Liver (tissue), 9 donors: ENCODE data around the gene TACC2. TPM values are rescaled to one million over a fixed set of nuclear protein-coding genes. Genes with fewer than 3 reads are reported as not detected.
A peak's percentile ranks its signal among the peaks of the same experiment; 100 is the strongest.

Experiments
- DNase-seq: peaks from one replicate; pipeline ENCODE4 v3.0.0-alpha.2; 2017; ENCODE audit warnings: low spot score
- H3K27ac ChIP-seq, 2 donors: one replicate each; pipeline ENCODE4 v1.7.0; 2013; ENCODE audit warnings: inconsistent platforms in 2 of 2, low read length in 2 of 2, control low read depth in 1 of 2, low read depth in 1 of 2, mild to moderate bottlenecking in 1 of 2
- H3K27me3 ChIP-seq, 4 donors: one replicate each; pipeline versions ENCODE4 v1.6.1 to v1.7.0; 2013; ENCODE audit warnings: low read length in 3 of 4, inconsistent platforms in 1 of 4, mild to moderate bottlenecking in 1 of 4, moderate library complexity in 1 of 4; ENCODE audit not compliant: control insufficient read depth in 4 of 4, insufficient read depth in 4 of 4
- H3K36me3 ChIP-seq, 4 donors: one replicate each; pipeline versions ENCODE4 v1.6.1 to v1.7.0; 2013; ENCODE audit warnings: low read length in 3 of 4, mild to moderate bottlenecking in 3 of 4, low read depth in 1 of 4, moderate library complexity in 1 of 4; ENCODE audit not compliant: control insufficient read depth in 4 of 4, insufficient read depth in 3 of 4
- H3K4me1 ChIP-seq, 4 donors: one replicate each; pipeline versions ENCODE4 v1.6.1 to v1.7.0; 2013; ENCODE audit warnings: low read length in 3 of 4, mild to moderate bottlenecking in 3 of 4, moderate library complexity in 1 of 4; ENCODE audit not compliant: control insufficient read depth in 4 of 4, insufficient read depth in 4 of 4
- H3K4me3 ChIP-seq, 3 donors: one replicate each; pipeline versions ENCODE4 v1.6.1 to v1.7.0; 2013; ENCODE audit warnings: low read length in 3 of 3, control low read depth in 1 of 3, low read depth in 1 of 3, mild to moderate bottlenecking in 1 of 3
- H3K9ac ChIP-seq, 2 donors: one replicate each; pipeline ENCODE4 v1.7.0; 2013; ENCODE audit warnings: low read length in 2 of 2, mild to moderate bottlenecking in 2 of 2, moderate library complexity in 2 of 2, control low read depth in 1 of 2, low read depth in 1 of 2
- H3K9me3 ChIP-seq, 4 donors: one replicate each; pipeline versions ENCODE4 v1.6.1 to v1.7.0; 2013; ENCODE audit warnings: low read length in 3 of 4; ENCODE audit not compliant: control insufficient read depth in 4 of 4
- ATF3 ChIP-seq: IDR thresholded peaks from 2 replicates; pipeline ENCODE4 v1.6.1; 2016; ENCODE audit warnings: antibody characterized with exemption
- EGR1 ChIP-seq, 2 donors: IDR thresholded peaks; 2 replicates each; pipeline ENCODE4 v1.6.1; 2016 to 2018; ENCODE audit warnings: antibody characterized with exemption in 2 of 2, low read depth in 2 of 2
- FOXA1 ChIP-seq: IDR thresholded peaks from 2 replicates; pipeline ENCODE4 v1.6.1; 2016; ENCODE audit warnings: antibody characterized with exemption
- FOXA2 ChIP-seq: IDR thresholded peaks from 2 replicates; pipeline ENCODE4 v1.6.1; 2016; ENCODE audit warnings: antibody characterized with exemption
- GABPA ChIP-seq, 2 donors: IDR thresholded peaks in 1 of 2; conservative IDR thresholded peaks in 1 of 2; 2 replicates each; pipeline ENCODE4 v1.6.1; 2016; ENCODE audit warnings: antibody characterized with exemption in 2 of 2, mild to moderate bottlenecking in 1 of 2, moderate library complexity in 1 of 2
- JUND ChIP-seq, 2 donors: IDR thresholded peaks; 2 replicates each; pipeline ENCODE4 v1.6.1; 2016; ENCODE audit warnings: antibody characterized with exemption in 2 of 2
- RAD21 ChIP-seq, 2 donors: IDR thresholded peaks; 2 replicates each; pipeline ENCODE4 v1.6.1; 2016; ENCODE audit warnings: antibody characterized with exemption in 2 of 2, mild to moderate bottlenecking in 2 of 2
- RXRA ChIP-seq, 2 donors: IDR thresholded peaks; 2 replicates each; pipeline ENCODE4 v1.6.1; 2017 to 2018; ENCODE audit warnings: antibody characterized with exemption in 2 of 2, mild to moderate bottlenecking in 1 of 2
- SP1 ChIP-seq: IDR thresholded peaks from 2 replicates; pipeline ENCODE4 v1.6.1; 2018; ENCODE audit warnings: antibody characterized with exemption, mild to moderate bottlenecking
- TAF1 ChIP-seq: conservative IDR thresholded peaks from 2 replicates; pipeline ENCODE4 v1.6.1; 2016; ENCODE audit warnings: antibody characterized with exemption, mild to moderate bottlenecking
- YY1 ChIP-seq: IDR thresholded peaks from 2 replicates; pipeline ENCODE4 v1.6.1; 2016; ENCODE audit warnings: antibody characterized with exemption, mild to moderate bottlenecking
- WGBS: extraction: QIAGEN DNeasy Blood & Tissue Kit; methylation state at CpG from one replicate; pipeline ENCODE4 v1.1.7; 2013; 5-methylcytosine and 5-hydroxymethylcytosine counted together
- polyA plus RNA-seq, 2 donors: library from polyadenylated mRNA; stranded (reverse) in 1 of 2; unstranded in 1 of 2; fragments of 200-250 nt in 1 of 2; fragments of >200 nt in 1 of 2; fragmentation: Nextera tagmentation in 1 of 2; extraction: Ambion mirVana in 1 of 2; gene quantifications; one replicate each; pipeline versions ENCODE4 v1.2.1 to v1.2.3, GENCODE V29; 2013 to 2015
- total RNA-seq, 2 donors: library from RNA; depleted of rRNA; stranded (reverse); fragments of >200 nt; gene quantifications; one replicate each; pipeline ENCODE4 v1.2.3, GENCODE V29; 2014
- TF ChIP-seq, protein P1 (sequence below): IDR thresholded peaks from 2 replicates; pipeline ENCODE4 v1.6.1; 2016; ENCODE audit warnings: antibody characterized with exemption
- donor health status: healthy.
- donor health status: healthy.
- donor health status: healthy.
- donor health status: healthy.
- donor health status: healthy.

TACC2 gene
- total and polyA plus RNA-seq, 4 donors = 1.5 to 9.1 (median 7.8) TPM

- no peak overlapping the region for H3K4me3 ChIP-seq
- H3K27ac ChIP-seq = no peak overlapping the region
- 79% methylated on average over 7 of the region's 7 CpGs for WGBS
- no peaks in the 10 kb centered on the region for H3K4me1 ChIP-seq
- no peaks in the 10 kb centered on the region for H3K9me3 ChIP-seq
- H3K27me3 ChIP-seq = no peaks in the 10 kb centered on the region
- TF ChIP-seq, protein P1, sequence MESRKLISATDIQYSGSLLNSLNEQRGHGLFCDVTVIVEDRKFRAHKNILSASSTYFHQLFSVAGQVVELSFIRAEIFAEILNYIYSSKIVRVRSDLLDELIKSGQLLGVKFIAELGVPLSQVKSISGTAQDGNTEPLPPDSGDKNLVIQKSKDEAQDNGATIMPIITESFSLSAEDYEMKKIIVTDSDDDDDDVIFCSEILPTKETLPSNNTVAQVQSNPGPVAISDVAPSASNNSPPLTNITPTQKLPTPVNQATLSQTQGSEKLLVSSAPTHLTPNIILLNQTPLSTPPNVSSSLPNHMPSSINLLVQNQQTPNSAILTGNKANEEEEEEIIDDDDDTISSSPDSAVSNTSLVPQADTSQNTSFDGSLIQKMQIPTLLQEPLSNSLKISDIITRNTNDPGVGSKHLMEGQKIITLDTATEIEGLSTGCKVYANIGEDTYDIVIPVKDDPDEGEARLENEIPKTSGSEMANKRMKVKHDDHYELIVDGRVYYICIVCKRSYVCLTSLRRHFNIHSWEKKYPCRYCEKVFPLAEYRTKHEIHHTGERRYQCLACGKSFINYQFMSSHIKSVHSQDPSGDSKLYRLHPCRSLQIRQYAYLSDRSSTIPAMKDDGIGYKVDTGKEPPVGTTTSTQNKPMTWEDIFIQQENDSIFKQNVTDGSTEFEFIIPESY = no peak
- TF ChIP-seq FOXA2 (no peak), FOXA1 (no peak), YY1 (no peak), TAF1 (no peak), RXRA (IDR thresholded peaks at IDR 0.05) (no peak), RAD21 (IDR thresholded peaks at IDR 0.05) (no peak)
- no peak overlapping the region for H3K9ac ChIP-seq
- no peaks in the 10 kb centered on the region for H3K36me3 ChIP-seq
- no peak for DNase-seq
Measured at GRCh38 chr10:122124808-122125207, 135.8 kb downstream of the TACC2 start.

DNA sequence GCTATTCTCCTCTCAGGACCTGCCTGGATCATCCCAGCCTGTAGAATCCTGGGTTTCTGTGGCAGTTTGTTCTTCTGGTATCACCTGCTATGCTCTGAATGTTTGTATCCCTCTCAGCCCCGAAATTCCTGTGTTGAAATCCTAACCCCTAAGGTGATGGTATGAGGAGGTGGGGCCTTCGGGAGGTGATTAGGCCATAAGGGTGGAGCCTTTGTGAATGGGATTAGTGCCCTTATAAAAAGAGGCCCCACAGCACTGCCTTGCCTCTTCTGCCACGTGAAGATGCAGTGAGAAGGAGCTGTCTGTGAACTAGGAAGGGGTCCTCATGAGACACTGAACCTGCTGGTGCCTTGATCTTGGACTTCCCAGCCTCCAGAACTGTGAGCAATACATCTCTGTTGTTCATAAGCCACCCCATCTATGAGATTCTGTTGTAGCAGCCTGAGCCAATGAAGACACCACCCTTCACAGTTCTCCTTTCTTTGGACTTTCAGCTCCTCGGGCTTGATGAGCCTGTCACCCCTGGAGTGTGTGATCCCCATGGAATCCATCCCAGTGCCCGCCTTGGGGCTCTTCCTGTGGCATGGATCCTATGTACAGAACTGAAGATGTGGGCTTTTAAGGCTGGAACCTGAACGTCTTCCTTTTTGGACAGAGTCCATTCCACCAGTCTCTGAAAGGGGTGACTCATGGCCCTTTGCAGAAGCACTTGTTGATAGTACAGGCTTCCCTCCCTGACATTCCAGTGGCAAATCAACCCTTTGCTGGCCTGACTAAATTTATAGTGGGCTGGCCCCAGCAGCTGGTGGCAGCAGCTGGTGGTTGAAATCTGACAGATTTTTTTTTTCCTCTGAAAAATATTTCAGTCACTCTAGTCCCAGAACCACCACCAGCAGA, 138.0 kb downstream of the TACC2 start:
- WGBS = 75% methylated on average over 6 of the region's 6 CpGs
- H3K4me3 ChIP-seq = no peak overlapping the region
- no peaks in the 10 kb centered on the region for H3K4me1 ChIP-seq
- H3K36me3 ChIP-seq = no peaks in the 10 kb centered on the region
- DNase-seq = no peak
- no peak for TF ChIP-seq FOXA1
- peak; percentile 46 to 63 for TF ChIP-seq JUND (IDR thresholded peaks at IDR 0.05)
- no peaks in the 10 kb centered on the region for H3K9me3 ChIP-seq
- H3K9ac ChIP-seq = no peak overlapping the region
- no peaks in the 10 kb centered on the region for H3K27me3 ChIP-seq
- H3K27ac ChIP-seq = no peak overlapping the region

DNA sequence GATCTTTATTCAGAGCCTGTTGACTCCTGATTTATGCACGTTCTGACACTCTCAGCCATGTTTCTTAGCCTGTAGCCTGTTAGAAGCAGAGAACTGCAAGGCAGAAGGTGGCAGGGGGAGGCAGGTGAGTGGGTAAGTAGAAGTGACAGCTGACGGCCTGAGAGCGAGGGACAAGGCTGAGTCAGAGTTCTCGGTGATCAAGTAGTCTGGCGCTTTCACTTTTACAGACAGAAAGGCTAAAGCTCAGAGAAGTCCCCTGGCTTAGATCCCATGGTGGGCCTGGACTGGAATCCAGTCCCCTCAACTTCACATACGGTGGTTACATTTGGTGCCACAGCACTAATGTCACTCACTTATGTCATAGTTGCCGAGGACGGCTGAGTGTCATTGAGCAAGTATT, 139.0 kb downstream of the TACC2 start:
- no peaks in the 10 kb centered on the region for H3K9me3 ChIP-seq
- no peak overlapping the region for H3K27ac ChIP-seq
- H3K4me1 ChIP-seq = no peaks in the 10 kb centered on the region
- no peaks in the 10 kb centered on the region for H3K27me3 ChIP-seq
- 86% methylated on average over 8 of the region's 8 CpGs for WGBS
- H3K36me3 ChIP-seq = no peaks in the 10 kb centered on the region
- H3K4me3 ChIP-seq = no peak overlapping the region
- TF ChIP-seq ATF3 = no peak
- TF ChIP-seq FOXA1 = no peak
- TF ChIP-seq FOXA2 = no peak
- TF ChIP-seq, protein P1 = no peak
- TF ChIP-seq SP1 = no peak
- no peak for TF ChIP-seq GABPA (IDR thresholded peaks at IDR 0.05 in 1 of 2, conservative IDR thresholded peaks at IDR 0.05 in 1 of 2)
- TF ChIP-seq EGR1 (IDR thresholded peaks at IDR 0.05; ENCODE audit: low read depth in 2 of 2) = no peak
- H3K9ac ChIP-seq = no peak overlapping the region
- no peak for DNase-seq
